GM12874 (cell line): Measurements from ENCODE around the gene PDCD2L.

ENCODE experiments used
- TF ChIP-seq, protein P1 (sequence below): IDR thresholded peaks from 2 replicates; pipeline ENCODE4 v1.5.1; 2011; ENCODE audit warnings: low read depth, mild to moderate bottlenecking, control low read depth, low read length, moderate library complexity; ENCODE audit not compliant: insufficient read depth

PDCD2L gene

DNA sequence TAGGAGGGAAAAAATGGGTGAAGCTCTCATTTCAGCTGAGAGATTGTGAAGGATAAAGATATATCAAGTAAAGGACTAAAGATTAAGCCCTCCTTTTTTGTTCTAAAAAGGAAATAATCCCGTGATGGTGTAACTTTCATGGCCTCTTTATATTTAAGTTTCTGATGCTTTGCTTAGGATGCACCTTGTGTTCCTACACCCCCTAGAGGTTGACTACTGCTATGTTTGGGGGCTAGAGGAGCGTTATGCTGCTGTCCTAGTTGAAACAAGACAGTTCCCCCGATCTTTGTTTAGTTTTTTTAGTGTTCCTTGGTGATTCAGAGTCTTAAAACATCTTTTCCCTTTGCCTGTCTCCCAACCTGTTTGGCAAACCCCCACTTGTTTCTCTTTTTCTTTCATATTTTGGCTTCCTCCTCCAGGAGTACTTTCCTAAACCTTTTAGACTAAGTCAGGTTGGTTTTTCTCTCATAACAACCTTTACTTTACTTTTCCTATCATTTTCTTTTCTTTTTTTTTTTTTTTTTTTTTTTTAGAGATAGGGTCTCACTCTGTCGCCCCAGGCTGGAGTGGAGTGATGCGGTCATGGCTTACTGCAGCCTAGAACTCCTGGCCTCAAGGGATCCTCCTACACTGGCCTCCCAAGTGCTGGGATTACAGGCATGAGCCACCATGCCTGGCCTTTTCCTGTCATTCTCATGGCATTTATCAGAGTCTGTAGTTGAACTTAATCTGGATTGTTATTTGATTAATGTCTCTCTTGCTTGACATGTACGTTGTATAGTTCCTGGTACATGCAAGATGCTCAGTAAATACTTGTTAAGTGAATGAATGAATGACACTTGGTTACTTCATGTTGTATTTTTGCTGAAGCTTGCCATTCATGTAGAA is 26.8 kb downstream of the PDCD2L start:
- TF ChIP-seq, protein P1, sequence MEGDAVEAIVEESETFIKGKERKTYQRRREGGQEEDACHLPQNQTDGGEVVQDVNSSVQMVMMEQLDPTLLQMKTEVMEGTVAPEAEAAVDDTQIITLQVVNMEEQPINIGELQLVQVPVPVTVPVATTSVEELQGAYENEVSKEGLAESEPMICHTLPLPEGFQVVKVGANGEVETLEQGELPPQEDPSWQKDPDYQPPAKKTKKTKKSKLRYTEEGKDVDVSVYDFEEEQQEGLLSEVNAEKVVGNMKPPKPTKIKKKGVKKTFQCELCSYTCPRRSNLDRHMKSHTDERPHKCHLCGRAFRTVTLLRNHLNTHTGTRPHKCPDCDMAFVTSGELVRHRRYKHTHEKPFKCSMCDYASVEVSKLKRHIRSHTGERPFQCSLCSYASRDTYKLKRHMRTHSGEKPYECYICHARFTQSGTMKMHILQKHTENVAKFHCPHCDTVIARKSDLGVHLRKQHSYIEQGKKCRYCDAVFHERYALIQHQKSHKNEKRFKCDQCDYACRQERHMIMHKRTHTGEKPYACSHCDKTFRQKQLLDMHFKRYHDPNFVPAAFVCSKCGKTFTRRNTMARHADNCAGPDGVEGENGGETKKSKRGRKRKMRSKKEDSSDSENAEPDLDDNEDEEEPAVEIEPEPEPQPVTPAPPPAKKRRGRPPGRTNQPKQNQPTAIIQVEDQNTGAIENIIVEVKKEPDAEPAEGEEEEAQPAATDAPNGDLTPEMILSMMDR = peak; percentile 76

DNA sequence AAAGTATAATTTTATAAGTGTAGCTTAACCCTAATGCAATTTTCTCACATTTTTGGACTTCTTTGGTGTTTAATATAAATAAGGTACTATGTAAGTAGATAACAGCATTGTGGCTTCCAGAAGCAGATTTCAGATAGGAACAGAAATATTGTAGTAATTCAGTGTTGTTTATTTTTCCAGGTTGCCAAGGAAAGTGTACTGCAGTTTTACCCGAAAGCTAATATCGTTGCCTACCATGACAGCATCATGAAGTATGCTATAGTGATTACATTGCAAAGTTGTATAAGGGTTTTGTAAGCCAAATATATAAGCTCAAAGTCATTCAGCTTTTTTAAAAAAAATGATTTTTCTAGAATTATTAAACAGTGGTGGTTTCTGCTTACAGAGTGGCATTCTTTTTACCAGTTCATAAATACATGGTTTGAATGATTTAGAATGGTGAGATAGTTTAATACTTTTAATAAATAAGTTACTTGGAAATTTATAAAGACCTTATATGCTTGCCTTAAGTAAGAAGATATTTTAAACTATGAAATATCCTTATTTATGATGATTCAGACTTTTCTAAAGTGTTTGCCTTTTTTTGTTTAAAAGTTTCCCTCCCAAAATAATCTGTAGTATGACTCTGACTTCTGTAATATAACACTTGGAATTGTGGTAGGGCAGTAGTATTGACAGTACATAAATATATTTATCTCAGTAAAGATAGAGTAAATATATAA is 27.6 kb downstream of the PDCD2L start:
- TF ChIP-seq, protein P1 = no peak

DNA sequence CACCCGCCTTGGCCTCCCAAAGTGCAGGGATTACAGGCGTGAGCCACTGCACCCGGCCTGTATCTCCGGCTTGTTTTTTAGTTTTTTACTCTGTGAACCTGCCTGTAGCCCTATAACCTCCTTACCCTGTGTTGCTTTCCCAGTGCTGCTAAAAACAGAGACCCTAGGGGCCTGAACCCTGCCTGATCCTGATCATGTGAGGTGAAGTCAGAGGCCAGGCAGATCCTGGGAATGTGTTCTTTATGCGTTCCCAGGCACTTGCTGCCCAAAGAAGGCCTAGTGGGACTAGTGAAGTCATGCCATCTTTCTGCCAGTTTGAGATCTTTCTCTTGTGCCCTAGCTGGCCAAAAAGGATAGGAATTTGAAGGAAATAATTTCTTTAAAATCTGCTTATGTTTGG is 28.6 kb downstream of the PDCD2L start:
- TF ChIP-seq, protein P1 = no peak

DNA sequence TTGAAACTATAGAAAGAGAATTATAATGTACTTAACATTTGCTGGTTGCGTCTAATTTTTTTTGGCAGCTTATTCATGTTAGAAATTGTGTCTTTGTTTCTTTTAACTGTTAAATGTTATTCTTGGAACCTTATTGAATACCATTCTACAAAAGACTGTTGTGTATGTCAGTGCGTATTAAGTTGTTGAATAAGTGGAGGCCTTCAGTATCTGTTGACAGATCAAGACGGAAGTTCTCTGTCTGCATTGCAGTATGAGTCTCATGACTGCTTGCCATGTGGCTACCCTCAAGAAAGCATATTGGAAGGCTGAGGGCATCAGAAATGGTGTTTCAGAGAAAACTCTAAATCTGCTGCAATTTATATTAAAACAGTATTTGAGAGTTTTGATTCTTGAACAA is 32.5 kb downstream of the PDCD2L start:
- TF ChIP-seq, protein P1 = no peak

DNA sequence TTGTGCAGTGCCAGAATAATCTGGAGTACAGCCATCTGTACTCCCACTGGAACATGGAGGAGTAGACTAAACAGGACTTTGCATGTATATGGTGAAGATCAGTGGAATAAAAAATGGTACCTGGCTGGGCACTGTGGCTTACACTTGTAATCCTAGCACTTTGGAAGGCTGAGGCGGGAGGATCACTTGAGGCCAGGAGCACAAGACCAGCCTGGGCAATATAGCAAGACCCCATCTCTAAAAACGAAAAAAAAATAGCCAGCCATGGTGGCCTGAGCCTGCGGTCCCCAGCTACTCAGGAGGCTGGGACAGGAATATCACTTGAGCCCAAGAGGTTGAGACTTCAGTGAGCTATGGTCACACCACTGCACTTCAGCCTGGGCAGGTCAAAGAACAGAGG is 44.0 kb downstream of the PDCD2L start:
- TF ChIP-seq, protein P1 = no peak

DNA sequence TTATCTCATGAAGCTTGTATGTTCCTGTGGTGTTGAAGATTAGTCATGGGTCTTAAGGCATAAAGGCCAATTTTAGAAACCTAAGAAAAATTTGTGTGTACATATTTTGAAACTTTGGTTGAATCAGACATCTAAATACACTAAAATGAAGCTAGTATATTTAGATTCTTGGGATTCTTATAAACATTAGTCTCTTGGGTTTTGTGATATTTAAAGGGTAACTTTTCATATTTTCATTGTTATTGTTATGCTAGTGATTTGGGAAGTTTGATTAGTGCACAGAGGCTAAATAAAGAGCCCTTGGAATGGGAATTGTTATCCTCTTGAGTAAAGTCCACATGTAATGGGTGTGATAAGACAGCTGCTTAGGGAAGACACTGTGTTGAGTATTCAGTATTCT is 48.5 kb downstream of the PDCD2L start:
- TF ChIP-seq, protein P1 = no peak

DNA sequence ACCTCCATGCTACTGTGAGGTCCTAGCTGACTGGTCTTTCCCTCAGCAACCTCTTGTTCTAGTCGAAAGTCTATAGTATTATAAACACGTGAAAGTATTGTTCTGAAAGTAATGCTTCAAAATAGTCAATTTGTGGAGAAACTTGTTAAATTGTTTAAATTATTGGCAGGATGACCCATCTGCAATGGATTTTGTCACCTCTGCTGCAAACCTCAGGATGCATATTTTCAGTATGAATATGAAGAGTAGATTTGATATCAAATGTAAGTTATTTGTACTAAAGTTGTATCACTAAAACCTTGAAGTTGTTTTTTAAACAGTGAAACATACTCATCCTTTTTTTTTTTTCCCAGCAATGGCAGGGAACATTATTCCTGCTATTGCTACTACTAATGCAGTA is 49.9 kb downstream of the PDCD2L start:
- TF ChIP-seq, protein P1 = no peak
